ENCODE data around the gene CCDC14.
"Not testable (repeated sequence)": the region's sequence is repeated elsewhere in the genome, so short reads cannot be mapped to it uniquely, and the experiment has no call there.

The CCDC14 gene

DNA sequence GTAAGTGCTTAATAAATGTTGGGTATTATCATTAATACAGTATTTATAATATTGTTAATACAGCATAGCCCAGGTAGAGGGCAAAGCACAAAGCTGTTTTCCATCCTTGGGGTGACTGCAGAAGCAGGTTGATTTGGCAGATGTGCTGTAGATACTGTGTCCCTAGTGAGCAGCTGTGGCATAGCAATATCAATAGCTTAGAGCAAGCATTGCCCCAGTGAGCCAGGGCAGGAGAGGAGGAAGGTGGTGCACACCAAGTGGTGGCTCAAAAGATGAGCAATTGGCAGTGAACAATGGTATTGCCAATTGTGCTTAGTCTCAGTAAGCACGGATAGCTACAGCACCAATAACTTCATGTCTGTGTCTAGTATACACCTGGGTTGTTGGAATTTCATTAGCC lies 5.8 kb upstream of the CCDC14 start:
- DNase-seq (ENCODE audit: low spot score), result not testable (repeated sequence)

DNA sequence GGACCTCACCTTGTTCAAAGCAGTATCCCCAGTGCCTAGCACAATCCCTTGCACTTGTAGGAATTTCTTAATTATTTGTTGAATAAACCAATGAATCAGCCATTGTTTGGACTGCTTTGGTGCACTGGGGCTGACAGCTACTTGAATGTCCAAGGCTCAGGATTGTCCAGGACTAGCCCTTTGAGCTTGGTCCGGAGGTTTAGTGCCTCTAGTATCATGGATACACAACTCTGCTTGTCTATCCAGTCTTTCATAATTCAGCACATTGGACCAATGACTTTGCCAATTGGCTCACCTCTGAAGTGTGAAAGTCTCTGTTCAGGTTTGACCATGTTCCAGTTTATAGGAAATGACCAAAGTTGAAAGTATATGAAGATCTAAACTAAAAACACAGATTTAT lies 3.8 kb upstream of the CCDC14 start:
- not testable (repeated sequence) for DNase-seq (ENCODE audit: low spot score)

DNA sequence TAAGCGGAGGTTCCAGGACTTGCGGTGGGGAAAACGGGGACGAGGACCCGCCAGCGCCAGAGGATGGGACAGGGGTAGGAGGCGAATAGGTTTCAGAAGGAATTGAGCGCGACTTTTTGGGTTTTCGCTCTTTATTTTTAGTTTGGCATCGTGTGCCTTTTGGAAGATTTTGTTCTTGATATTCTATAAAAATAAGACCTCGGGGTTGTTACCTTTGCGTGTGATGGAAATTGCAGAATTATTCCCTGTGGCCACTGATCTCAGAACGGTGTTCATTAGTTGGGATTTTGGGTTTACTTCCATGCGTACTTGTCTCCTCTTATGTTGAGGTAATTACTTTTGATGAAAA lies 453 bp upstream of the CCDC14 start:
- DNase-seq (ENCODE audit: low spot score), result no peak

DNA sequence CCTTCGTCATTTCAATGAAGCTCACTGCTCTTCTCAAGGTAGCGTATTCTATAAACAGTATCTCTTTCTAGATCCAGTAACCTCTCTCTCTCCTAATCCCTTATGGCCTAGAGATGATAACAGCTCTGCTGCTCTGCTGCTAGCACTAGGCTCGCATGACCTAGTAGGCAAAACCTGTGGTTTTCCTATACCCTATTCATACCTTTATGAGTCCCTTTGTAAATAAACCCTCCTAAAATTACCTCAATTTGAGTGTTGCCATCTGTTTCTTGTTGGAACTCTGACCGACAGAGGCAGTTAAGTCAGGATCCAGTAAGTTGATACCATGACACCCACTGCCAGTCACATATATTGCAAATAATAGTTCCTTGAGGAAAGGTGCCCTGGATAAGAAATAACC lies 7.3 kb downstream of the CCDC14 start:
- no peak for DNase-seq (ENCODE audit: low spot score)

DNA sequence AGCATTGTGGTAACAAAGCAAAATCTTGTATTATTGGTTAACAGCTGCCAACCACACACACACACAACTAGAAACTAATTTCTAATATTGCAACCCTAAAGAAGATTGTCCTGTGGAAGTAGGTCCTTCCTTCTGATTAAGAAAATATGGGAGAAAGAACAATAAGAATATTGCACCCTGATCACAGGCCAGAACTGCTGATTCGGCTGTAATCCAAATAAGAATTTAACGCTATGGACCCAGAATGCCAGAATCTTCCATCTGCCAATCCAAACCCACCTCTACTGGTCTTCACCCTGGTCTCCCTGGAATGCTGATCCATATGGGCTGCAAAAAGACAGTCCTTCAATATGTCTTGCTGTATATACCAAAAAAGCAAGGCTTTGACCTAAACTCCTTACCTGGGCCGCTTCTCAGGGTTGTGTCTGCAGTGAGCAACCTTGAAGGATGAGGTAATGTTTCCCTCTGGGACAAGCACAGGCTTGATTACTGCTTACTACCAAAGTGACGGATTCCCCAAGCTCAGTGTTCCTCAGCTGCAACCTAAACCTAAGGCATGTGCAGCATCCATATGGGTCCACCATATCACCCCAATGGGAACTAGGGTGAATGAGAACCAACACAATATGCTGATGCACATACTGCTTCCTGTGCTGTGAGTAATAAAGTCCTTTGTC lies 8.0 kb downstream of the CCDC14 start:
- DNase-seq (ENCODE audit: low spot score), result no peak

DNA sequence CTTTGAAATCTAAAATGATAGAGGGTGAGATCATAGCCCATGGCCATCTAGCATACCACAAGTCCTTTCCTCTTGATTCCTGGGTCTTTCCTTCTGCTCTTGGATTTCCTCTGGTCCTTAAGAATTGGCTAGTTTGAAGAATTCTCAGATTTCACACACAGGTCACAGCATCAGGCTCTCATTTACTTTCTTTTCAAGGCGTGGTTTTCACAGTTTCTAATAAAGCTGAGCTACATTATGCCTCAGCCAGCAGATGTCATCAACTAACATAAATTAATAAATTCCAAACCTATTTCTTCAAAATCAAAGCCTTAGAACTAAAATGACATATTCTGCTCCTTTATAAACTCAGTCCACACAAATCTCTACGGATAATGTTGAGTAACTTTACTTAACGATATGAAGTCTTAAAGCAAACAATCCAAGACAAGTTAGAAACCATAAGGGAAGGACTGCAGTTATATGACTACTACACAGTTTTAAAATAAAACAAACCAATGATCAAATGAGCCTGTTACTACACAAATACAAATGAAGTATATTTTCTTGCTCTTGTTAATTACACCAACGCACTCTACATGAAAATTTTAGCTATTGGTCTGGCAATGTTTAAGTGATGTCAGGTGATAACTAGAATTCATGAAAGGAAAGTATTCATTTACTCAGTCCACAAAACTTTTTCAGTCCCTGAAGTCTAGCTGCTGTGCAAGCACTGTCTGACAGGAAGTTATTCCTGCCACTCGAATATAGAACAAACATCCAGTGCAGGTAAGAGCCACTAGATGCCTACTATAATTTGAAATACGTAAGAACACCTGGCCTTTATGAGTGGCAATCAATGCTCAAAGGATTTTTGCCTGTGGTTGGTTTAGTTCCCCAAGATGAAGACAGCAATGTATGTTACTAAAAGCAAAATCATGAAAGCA lies 9.2 kb downstream of the CCDC14 start:
- DNase-seq (ENCODE audit: low spot score), result no peak

DNA sequence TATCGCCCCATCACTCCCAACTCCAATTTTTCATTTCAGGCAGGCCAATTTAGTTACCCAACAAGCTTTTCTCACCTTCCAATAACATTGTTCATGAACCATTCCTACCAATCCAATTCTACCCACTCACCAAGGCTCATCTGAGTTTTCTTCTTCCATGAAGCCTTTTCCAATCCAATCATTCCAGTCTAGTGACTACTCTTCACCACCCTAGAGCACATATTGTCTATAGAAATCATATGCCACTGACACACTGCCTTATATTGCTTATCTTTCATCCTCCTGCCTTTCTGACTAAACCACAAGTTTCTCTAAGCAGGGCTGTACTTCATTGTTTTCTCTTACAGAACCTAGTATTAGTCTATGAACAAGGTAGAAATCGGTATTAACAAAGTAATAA lies 11.4 kb downstream of the CCDC14 start:
- no peak for DNase-seq (ENCODE audit: low spot score)

DNA sequence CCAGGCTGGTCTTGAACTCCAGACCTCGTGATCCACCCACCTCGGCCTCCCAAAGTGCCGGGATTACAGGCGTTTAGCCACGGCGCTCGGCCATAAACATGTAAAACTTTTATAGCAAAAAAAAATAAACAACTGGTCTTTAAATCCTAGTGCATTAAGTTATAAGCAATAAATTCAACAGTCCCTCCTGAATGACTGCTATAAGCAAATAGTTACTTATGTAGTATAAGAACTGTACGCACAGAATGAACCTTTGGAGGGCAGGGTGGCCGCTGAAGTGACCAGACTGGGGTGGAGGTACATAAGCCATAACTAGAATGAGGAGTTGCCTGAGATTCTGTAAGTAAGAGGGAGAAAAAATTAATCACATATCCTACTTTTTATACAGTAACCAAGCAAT lies 12.6 kb downstream of the CCDC14 start:
- no peak for DNase-seq (ENCODE audit: low spot score)

DNA sequence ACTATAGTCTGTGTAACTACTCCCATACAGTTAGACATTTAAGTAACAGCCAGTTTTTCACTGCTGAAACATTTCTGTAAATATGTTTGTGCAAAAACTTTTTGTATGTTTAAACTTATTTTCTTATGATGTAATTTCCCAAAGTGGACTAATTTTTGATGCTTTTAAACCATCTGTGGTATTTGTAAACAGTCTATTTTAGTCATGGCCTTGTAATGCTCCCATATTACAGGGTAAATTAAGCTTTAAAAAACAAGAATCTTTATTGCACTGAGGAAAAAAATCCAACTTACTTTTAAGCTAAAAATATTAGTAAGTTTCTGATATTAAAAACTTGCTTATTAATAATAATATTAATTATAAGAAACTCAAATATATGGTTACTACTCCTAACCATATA lies 13.5 kb downstream of the CCDC14 start:
- no peak for DNase-seq (ENCODE audit: low spot score)

DNA sequence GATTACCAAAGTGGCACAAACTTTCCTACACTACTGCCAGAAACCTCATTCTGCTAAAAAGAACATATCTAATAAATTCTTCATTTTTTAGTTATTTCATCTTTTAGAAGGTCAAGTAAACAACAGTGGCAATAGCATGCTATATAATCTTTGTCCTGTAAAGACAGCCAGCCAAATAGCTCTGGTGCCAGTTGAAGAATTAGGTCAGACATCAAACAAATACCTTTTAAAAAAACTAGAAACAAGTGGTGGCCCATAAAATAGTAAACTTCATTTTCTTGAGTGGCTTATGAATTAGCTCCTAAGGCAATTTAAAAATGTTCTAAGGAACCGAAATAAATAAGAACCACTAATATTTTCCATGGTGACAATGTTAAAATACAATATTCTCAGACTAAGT lies 19.5 kb downstream of the CCDC14 start:
- DNase-seq (ENCODE audit: low spot score), result no peak

DNA sequence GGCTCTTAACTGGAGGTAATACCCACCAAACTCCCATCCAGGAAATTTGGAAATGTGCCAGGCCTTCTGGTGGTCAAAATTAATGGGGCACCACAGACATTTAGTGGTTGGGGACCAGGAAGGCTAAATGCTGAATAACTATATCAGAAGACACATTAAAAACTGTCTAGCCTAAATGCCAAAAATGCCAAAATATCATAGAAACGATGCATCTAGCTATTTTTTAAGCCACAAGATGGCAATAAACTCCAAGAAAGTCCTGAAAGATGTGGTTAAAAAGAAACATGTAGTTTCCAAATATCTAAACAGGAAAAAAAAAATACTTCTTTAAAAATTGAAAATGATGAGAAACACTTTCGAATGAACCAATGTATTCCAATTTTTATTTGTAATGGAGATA lies 19.9 kb downstream of the CCDC14 start:
- no peak for DNase-seq (ENCODE audit: low spot score)

DNA sequence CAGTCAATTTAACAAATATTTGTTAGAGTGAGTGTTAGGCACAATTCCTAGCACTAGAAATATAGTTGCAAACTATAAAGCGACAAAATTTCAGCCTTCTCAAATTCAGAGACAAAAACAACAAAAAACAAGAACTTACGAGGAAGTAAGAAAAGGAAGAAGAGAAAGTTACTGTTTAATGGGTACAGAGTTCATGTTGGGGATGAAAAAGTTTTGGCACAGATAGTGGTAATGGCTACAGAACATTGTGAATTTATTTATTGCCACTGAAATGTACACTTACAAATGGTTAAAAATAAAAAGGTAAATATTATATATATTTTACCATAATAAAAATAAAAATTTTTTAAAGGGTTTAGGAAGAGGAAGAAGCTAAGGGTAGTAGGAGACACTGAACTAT lies 21.3 kb downstream of the CCDC14 start:
- no peak for DNase-seq (ENCODE audit: low spot score)

DNA sequence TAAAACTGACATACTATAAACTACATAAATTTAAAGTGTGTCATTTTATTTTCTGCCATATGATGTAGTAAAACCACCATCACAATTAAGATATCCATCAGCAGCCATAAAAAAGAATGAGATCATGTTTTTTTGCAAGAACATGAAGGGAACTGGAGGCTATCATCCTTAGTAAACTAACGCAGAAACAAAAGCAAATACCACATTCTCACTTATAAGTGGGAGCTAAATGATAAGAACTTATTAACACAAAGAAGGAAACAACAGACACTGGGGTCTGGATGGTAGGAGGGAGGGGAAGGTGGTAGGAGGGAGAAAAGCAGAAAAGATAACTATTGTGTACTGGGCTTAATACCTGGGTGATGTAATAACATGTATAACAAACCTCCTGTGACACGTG lies 24.6 kb downstream of the CCDC14 start:
- DNase-seq (ENCODE audit: low spot score), result no peak

DNA sequence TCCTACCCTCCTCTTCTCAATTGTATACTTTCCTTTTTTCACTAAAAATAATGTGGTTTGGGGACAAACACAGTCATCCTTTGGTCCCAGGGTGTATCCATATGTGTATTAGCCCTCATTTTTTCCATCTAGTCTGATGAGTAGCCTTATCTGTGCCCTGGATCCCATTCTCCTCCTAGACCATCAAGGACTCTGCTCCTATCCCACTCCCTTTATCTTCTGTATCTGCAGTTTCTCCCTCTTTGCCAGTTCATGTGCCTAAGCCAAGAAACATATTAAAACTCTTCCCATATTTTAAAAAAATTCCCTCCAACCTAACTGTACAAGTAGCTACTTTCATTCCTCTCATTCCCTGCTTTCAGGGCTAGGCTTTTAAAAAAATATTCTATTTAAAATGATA lies 25.2 kb downstream of the CCDC14 start:
- no peak for DNase-seq (ENCODE audit: low spot score)

DNA sequence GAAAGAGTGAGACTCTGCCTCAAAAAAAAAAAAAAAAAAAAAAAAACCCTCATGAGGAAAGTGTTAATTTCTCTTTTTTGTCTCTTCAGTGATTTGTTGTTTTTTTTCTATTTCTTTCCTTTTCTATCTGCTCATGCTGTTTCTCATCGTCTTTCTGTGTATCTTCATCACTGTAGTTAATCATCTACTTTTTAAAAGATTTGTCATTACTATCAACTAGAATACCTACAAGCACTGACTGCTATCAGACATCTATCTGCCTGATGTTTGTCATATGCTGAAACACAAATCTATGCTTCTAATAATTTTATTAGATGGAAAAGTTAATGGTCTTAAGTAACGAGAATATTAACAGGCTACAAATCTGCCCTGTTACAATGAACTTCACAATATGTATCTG lies 26.8 kb downstream of the CCDC14 start:
- no peak for DNase-seq (ENCODE audit: low spot score)

DNA sequence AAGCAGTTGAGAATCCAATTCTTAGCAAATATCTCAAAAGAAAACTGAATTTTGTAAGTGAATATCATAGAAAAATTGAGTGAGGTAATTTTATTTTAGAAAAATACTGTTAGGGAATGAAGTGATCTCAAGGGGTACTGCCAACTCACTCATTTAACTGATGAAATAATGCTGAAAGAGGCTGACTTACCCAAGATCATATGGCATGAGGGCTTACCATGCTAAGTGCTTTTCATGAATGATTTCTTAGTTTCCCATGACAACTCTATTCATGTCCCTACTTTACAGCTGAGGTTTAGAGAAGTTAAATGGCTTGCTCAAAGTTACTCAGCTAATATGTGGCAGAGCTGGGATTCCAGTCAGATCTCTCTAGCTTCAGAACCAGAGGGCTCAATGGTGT lies 30.6 kb downstream of the CCDC14 start:
- no peak for DNase-seq (ENCODE audit: low spot score)

DNA sequence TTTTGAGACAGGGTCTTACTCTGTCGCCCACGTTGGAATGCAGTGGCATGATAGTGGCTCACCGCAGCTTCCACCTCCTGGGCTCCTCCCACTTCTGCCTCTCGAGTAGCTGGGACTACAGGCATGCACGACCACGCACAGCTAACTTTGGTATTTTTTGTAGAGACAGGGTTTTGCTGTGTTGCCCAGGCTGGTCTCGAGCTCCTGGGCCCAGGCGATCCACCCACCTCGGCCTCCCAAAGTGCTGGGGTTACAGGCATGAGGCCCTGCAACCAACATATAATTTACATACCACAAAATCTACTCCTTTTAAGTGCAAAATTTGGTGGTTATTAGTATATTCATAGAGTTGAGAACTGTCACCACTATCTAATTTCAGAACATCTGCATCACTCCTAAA lies 31.7 kb downstream of the CCDC14 start:
- no peak for DNase-seq (ENCODE audit: low spot score)

DNA sequence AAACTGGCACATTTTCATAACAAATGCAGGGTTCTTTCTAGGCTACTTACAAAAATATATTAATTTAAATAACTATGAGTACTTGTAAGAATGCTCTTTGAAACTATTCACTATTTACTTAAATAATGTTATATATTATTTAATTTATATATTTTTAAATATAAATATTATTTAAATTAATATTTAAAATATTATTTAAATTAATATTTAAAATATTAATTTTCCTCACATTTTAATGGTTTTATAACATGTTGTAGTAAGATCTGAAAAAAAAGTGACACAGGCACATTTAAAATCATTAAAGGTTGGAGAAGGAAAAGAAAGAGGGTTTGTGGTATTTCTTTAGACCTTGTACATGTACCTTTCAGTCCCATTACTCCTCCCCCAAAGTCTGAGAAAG lies 34.6 kb downstream of the CCDC14 start:
- DNase-seq (ENCODE audit: low spot score), result no peak

DNA sequence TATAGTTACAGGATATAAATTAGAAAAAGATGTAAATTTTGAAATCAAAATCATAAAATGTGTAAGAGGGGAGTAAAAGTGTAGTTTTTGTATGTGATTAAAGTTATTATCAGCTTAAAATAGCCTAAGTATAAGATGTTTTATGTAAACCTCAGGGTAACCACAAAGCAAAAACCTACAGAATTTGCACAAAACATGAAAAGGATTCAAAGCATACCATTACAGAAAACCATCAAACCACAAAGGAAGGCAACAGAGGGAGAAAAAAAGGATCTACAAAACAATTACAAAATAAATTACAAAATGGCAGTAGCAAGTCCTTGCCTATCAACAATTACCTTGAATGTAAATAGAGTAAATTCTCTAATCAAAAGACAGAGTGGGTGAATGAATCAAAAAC lies 40.2 kb downstream of the CCDC14 start:
- no peak for DNase-seq (ENCODE audit: low spot score)

DNA sequence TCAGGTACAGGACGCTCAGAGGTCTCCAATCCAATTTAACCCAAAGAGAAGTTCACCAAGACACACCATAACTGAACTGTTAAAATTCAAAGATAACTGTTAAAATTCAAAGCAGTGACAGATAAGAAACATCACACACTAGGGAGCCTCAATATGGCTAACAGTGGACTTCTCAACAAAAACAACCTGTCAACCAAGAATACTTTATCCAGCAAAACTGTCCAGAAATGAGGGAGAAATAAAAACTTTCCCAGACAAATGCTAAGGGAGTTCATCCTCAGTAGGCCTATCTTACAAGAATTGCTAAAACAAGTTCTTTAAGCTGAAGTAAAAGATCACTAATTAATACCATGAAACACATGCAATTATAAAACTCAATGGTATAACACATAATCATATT lies 40.6 kb downstream of the CCDC14 start:
- no peak for DNase-seq (ENCODE audit: low spot score)

DNA sequence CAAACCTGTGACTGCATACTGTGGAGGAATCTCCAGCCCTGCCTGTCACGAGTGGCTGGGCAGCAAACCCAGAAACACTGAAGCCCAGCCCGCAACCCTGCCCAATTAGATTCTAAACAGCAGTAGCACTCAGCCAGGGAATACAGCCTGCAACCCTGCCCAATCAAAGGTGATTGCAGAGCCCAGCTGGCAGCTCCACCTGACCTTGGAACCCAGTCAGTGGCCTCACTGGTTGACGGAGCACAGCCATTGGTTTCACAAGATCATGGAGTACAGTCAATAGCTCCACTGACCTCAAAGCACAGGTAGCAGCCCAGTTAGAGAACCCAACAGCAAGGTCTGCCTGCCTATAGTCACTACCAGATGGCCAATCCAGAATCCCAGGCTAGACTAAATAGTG lies 41.7 kb downstream of the CCDC14 start:
- no peak for DNase-seq (ENCODE audit: low spot score)

DNA sequence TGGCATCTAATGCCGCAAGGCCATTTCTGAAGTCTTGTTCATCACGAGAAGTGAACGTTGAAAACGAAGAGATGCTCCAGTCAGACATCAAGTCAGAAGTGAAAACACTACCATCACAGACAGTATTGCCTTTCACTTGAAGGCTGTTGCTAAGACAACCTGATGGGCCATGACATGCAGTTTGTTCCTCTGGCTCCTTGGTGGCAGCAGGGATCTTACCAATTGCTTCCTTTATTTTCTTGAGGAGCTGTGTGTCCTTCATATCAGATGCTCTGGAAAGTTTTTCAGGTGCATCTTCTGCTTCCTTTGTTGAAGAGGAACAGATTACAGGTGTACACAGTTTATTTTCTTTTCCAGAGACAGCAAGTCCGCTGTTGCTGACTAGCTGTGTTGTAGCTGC lies 46.2 kb downstream of the CCDC14 start:
- no peak for DNase-seq (ENCODE audit: low spot score)

DNA sequence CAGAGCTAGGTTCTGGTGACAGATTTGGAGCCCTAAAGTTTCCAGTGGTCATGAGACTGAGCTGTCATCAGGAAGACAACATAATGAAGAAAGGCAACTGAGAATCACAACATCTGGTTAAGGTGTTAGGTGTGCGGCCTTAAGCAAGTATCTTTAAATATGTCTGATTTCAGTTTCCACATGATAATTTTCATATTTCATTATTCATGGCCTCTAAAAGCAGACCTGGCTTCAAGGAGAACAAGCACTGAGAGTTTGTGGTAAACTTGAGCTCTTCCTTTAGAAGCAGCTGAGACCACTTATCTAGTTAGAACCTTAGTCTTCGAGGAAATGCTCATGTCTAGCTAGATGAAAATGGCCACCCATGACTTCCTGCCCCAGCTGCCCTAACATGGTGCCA lies 51.2 kb downstream of the CCDC14 start:
- no peak for DNase-seq (ENCODE audit: low spot score)

DNA sequence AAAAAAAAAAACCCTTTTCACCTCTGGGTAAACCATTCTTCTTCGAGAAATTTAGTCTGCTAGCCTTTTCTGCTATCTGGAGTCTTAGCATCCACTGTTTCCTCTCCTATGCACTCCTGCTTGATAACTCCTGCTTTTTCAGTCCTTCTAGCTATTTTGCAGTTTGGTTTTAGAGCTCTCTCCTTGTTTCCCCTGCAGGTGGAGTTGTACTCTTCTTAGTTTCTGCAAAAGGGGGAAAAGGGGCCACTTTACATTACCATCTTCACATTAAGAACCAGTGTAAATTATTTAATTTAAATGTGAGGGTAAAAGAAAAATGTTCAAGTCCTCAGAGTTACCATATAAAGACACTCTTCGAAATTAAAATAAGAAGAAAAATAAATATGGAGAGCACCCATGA lies 53.3 kb downstream of the CCDC14 start:
- DNase-seq (ENCODE audit: low spot score), result no peak

Data from CD4-positive, alpha-beta T cell treated with Interleukin-15 for 4 hours (primary cell).